ENCODE measurements around the gene CASKIN2. TPM values are rescaled to one million over a fixed set of nuclear protein-coding genes. Genes with fewer than 3 reads are reported as not detected.
"Not testable (repeated sequence)": the region's sequence is repeated elsewhere in the genome, so short reads cannot be mapped to it uniquely, and the experiment has no call there.

CASKIN2 gene
- total RNA-seq, 1 experiment from 2014 or later = 41.8 TPM

GRCh38 chr17:75457047-75457654 lies 58.2 kb downstream of the CASKIN2 start:
- CTCF ChIA-PET = interaction anchor here (1.0 to 2.9 kb wide), 5 partner anchors 27 to 370 kb away, joined by 5 to 18 read pairs (median 7); partner anchors contain the start of genes MIF4GD, SLC16A5, SLC25A19 and TSEN54
- H3K4me1 Mint-ChIP-seq (ENCODE audit: low read depth, unreplicated experiment) = peaks cover 30% of the 10 kb centered on the region
- TF ChIP-seq CTCF (IDR thresholded peaks at IDR 0.05; ENCODE audit: insufficient read depth in 1 of 2, low read depth in 1 of 2, low read length in 1 of 2, severe bottlenecking in 1 of 2, unreplicated experiment in 1 of 2) = no peak
- DNase-seq = peak; percentile 54 to 67
- no peaks in the 10 kb centered on the region for H3K27me3 Mint-ChIP-seq (ENCODE audit: insufficient read depth, unreplicated experiment)
- peaks cover 45% of the 10 kb centered on the region for H3K4me1 ChIP-seq
- BruUV-seq (replicated peaks) = no TSS peak
- H3K27me3 ChIP-seq (replicated peaks; ENCODE audit: control insufficient read depth, insufficient read depth, low read length) = no peaks in the 10 kb centered on the region
- H3K27ac Mint-ChIP-seq (ENCODE audit: unreplicated experiment) = peak overlapping the region; percentile 94
- intact Hi-C loops (cut with micrococcal nuclease; ENCODE audit: unreplicated experiment) = no loop called here
- H3K36me3 Mint-ChIP-seq (ENCODE audit: insufficient read depth, unreplicated experiment) = peaks cover 12% of the 10 kb centered on the region
- peak overlapping the region; percentile 92 for H3K4me3 Mint-ChIP-seq (ENCODE audit: unreplicated experiment)
- no peaks in the 10 kb centered on the region for H3K36me3 ChIP-seq (ENCODE audit: control insufficient read depth, insufficient read depth, low read length)
- POLR2A ChIA-PET = interaction anchor here (0.6 to 3.3 kb wide), 6 partner anchors 24 to 323 kb away, joined by 3 to 31 read pairs (median 5); partner anchors contain the start of gene SLC25A19
- no peaks in the 10 kb centered on the region for H3K9me3 Mint-ChIP-seq (ENCODE audit: unreplicated experiment)
- H3K9me3 ChIP-seq = no peaks in the 10 kb centered on the region
- peak overlapping the region; percentile 46 for H3K4me3 ChIP-seq (ENCODE audit: low read depth, low read length)

- intact Hi-C loops (cut with micrococcal nuclease; ENCODE audit: unreplicated experiment) = loop anchor here (1.0 kb wide), 1 partner anchor 167 kb away; the partner anchor contains the start of gene SLC25A19
- Histone ChIP-seq H3K9me3 (no peaks in the 10 kb centered on the region), H3K4me3 (ENCODE audit: low read depth, low read length) (peak within 1 kb of the TSS; percentile 46), H3K4me1 (peaks cover 45% of the 10 kb centered on the region), H3K36me3 (ENCODE audit: control insufficient read depth, insufficient read depth, low read length) (no peaks in the 10 kb centered on the region), H3K27me3 (replicated peaks; ENCODE audit: control insufficient read depth, insufficient read depth, low read length) (no peaks in the 10 kb centered on the region)
- no TSS peak for BruUV-seq (replicated peaks)
- Mint-ChIP-seq H3K9me3 (ENCODE audit: unreplicated experiment) (no peaks in the 10 kb centered on the region), H3K27me3 (ENCODE audit: insufficient read depth, unreplicated experiment) (no peaks in the 10 kb centered on the region), H3K4me3 (ENCODE audit: unreplicated experiment) (peak within 1 kb of the TSS; percentile 92), H3K4me1 (ENCODE audit: low read depth, unreplicated experiment) (peaks cover 30% of the 10 kb centered on the region), H3K27ac (ENCODE audit: unreplicated experiment) (peak within 1 kb of the TSS; percentile 94), H3K36me3 (ENCODE audit: insufficient read depth, unreplicated experiment) (peaks cover 12% of the 10 kb centered on the region)
- no peak for TF ChIP-seq CTCF (IDR thresholded peaks at IDR 0.05; ENCODE audit: insufficient read depth in 1 of 2, low read depth in 1 of 2, low read length in 1 of 2, severe bottlenecking in 1 of 2, unreplicated experiment in 1 of 2)
- ChIA-PET CTCF (interaction anchor here (0.6 to 2.9 kb wide), 13 partner anchors 23 to 369 kb away, joined by 3 to 18 read pairs (median 4); partner anchors contain the start of genes MIF4GD, SLC16A5, SLC25A19 and SMIM5), POLR2A (interaction anchor here (0.6 to 3.3 kb wide), 14 partner anchors 23 to 583 kb away, joined by 3 to 31 read pairs (median 4); partner anchors contain the start of genes FDXR, GRB2, LLGL2 and MIF4GD)
- peak; percentile 96 to 97 for DNase-seq
Observed at GRCh38 chr17:75456417-75457046, 58.8 kb downstream of the CASKIN2 start, which contains the start of gene TMEM94. TSS of gene TMEM94 (plus strand) at chr17:75456635. CDS start at chr17:75471906, 15,271 bp downstream.

- intact Hi-C loops (cut with micrococcal nuclease; ENCODE audit: unreplicated experiment) = loop anchor here (1.0 kb wide), 1 partner anchor 167 kb away; the partner anchor contains the start of gene SLC25A19
- H3K4me1 ChIP-seq = peaks cover 45% of the 10 kb centered on the region
- peak in 1 of 2 experiments; percentile 40 for DNase-seq
- Mint-ChIP-seq H3K4me3 (ENCODE audit: unreplicated experiment) (peak overlapping the region; percentile 92), H3K4me1 (ENCODE audit: low read depth, unreplicated experiment) (peaks cover 30% of the 10 kb centered on the region), H3K27me3 (ENCODE audit: insufficient read depth, unreplicated experiment) (no peaks in the 10 kb centered on the region), H3K27ac (ENCODE audit: unreplicated experiment) (peak overlapping the region; percentile 94), H3K36me3 (ENCODE audit: insufficient read depth, unreplicated experiment) (peaks cover 12% of the 10 kb centered on the region), H3K9me3 (ENCODE audit: unreplicated experiment) (no peaks in the 10 kb centered on the region)
- no peaks in the 10 kb centered on the region for H3K27me3 ChIP-seq (replicated peaks; ENCODE audit: control insufficient read depth, insufficient read depth, low read length)
- TF ChIP-seq CTCF (IDR thresholded peaks at IDR 0.05; ENCODE audit: insufficient read depth in 1 of 2, low read depth in 1 of 2, low read length in 1 of 2, severe bottlenecking in 1 of 2, unreplicated experiment in 1 of 2) = no peak
- no TSS peak for BruUV-seq (replicated peaks)
- no peaks in the 10 kb centered on the region for H3K9me3 ChIP-seq
- peak overlapping the region; percentile 19 for H3K4me3 ChIP-seq (ENCODE audit: low read depth, low read length)
- POLR2A ChIA-PET = interaction anchor here (0.7 to 3.3 kb wide), 12 partner anchors 23 to 583 kb away, joined by 3 to 31 read pairs (median 6); partner anchors contain the start of genes FDXR, GRB2, LLGL2 and MIF4GD
- CTCF ChIA-PET = interaction anchor here (0.6 to 2.9 kb wide), 13 partner anchors 23 to 368 kb away, joined by 3 to 18 read pairs (median 4); partner anchors contain the start of genes MIF4GD, SLC16A5, SLC25A19 and SMIM5
- H3K36me3 ChIP-seq (ENCODE audit: control insufficient read depth, insufficient read depth, low read length) = no peaks in the 10 kb centered on the region
Observed at GRCh38 chr17:75456039-75456416, 59.3 kb downstream of the CASKIN2 start.

- peaks cover 34% of the 10 kb centered on the region for H3K4me1 ChIP-seq
- H3K27me3 ChIP-seq (replicated peaks; ENCODE audit: control insufficient read depth, insufficient read depth, low read length); intact Hi-C loops (cut with micrococcal nuclease; ENCODE audit: unreplicated experiment); BruUV-seq (replicated peaks); H3K4me3 Mint-ChIP-seq (ENCODE audit: unreplicated experiment); H3K9me3 Mint-ChIP-seq (ENCODE audit: unreplicated experiment); H3K27me3 Mint-ChIP-seq (ENCODE audit: insufficient read depth, unreplicated experiment); H3K36me3 ChIP-seq (ENCODE audit: control insufficient read depth, insufficient read depth, low read length); DNase-seq; H3K4me3 ChIP-seq (ENCODE audit: low read depth, low read length); H3K9me3 ChIP-seq; CTCF ChIA-PET; H3K27ac Mint-ChIP-seq (ENCODE audit: unreplicated experiment): not testable (repeated sequence)
- POLR2A ChIA-PET = interaction anchor here (3.3 kb wide), 1 partner anchor 25 kb away, joined by 31 read pairs; no protein-coding TSS in a partner anchor
- Mint-ChIP-seq H3K4me1 (ENCODE audit: low read depth, unreplicated experiment) (peaks cover 23% of the 10 kb centered on the region), H3K36me3 (ENCODE audit: insufficient read depth, unreplicated experiment) (peaks cover 12% of the 10 kb centered on the region)
Observed at GRCh38 chr17:75454672-75455071, 60.7 kb downstream of the CASKIN2 start.

Data from Caco-2 (cell line).